RWPE2 (cell line): ENCODE measurements around the gene CD2BP2.

Experiments
- ATAC-seq: fragments of 200-7000 bp; cut with Tn5 transposase; 3 replicates; pipeline ENCODE4 v1.9.1; 2021; ENCODE audit warnings: low read depth
- DNase-seq: peaks from one replicate; pipeline ENCODE4 v3.0.0-alpha.2; 2020; ENCODE audit warnings: low spot score
- H3K27ac ChIP-seq: fragments of 450-650 bp; 2 replicates; pipeline ENCODE4 v1.5.1; 2017; ENCODE audit warnings: mild to moderate bottlenecking; ENCODE audit not compliant: poor library complexity, severe bottlenecking
- H3K27me3 ChIP-seq: fragments of 250-450 bp; sonication (Bioruptor Pico); 2 replicates; pipeline ENCODE4 v1.5.1; 2021; ENCODE audit warnings: mild to moderate bottlenecking, moderate library complexity; ENCODE audit not compliant: insufficient read depth, poor library complexity, severe bottlenecking
- H3K36me3 ChIP-seq: fragments of 250-450 bp; sonication (Bioruptor Pico); 2 replicates; pipeline ENCODE4 v1.5.1; 2020; ENCODE audit warnings: low read depth, mild to moderate bottlenecking, moderate library complexity
- H3K4me1 ChIP-seq: fragments of 250-450 bp; sonication (Bioruptor Pico); 2 replicates; pipeline ENCODE4 v1.5.1; 2021; ENCODE audit warnings: mild to moderate bottlenecking, moderate library complexity; ENCODE audit not compliant: insufficient read depth, poor library complexity, severe bottlenecking
- H3K4me3 ChIP-seq: fragments of 250-450 bp; sonication (Bioruptor Pico); 2 replicates; pipeline ENCODE4 v1.5.1; 2021; ENCODE audit warnings: mild to moderate bottlenecking, moderate library complexity; ENCODE audit not compliant: severe bottlenecking
- H3K9me3 ChIP-seq: fragments of 250-450 bp; sonication (Bioruptor Pico); 2 replicates; pipeline ENCODE4 v1.5.1; 2021; ENCODE audit warnings: mild to moderate bottlenecking, moderate library complexity; ENCODE audit not compliant: severe bottlenecking
- TF ChIP-seq, protein P1 (sequence below): fragments of 450-650 bp; IDR thresholded peaks from one replicate; pipeline ENCODE4 v1.5.1; 2017; ENCODE audit warnings: mild to moderate bottlenecking, moderate library complexity; ENCODE audit not compliant: poor library complexity, severe bottlenecking

CD2BP2 gene

DNA sequence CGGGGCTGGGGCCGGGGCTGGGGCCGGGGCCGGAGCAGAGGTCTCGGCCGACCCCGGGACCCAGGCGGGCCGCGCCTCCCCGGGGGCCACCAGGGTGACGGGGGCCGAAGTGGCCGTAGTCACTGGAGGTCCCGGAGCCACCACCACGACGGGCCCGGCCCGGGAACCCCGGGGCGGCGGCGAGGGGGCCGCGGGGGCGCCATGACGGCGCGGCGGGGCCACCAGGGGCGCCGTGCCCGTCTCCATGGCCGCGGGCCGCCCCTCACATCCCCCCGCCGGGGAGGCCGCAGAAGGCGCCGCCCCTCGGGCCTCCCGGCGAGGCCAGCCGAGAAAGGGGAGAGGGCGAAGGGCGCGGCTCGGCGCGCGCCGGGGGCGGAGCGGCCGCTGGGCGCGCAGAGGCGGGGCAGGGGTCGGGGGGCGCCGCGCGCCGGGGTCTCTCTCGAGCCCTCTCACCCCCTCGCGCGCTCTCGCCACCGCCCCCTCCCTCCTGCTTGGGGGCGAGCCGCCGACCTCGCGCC, 14.9 kb upstream of the CD2BP2 start:
- ATAC-seq (no peak), DNase-seq (no peak)
- Histone ChIP-seq H3K27ac (peak overlapping the region; percentile 70), H3K9me3 (no peaks in the 10 kb centered on the region), H3K4me3 (peak overlapping the region; percentile 92), H3K27me3 (no peaks in the 10 kb centered on the region), H3K36me3 (peaks cover 29% of the 10 kb centered on the region), H3K4me1 (no peaks in the 10 kb centered on the region)
- TF ChIP-seq, protein P1, sequence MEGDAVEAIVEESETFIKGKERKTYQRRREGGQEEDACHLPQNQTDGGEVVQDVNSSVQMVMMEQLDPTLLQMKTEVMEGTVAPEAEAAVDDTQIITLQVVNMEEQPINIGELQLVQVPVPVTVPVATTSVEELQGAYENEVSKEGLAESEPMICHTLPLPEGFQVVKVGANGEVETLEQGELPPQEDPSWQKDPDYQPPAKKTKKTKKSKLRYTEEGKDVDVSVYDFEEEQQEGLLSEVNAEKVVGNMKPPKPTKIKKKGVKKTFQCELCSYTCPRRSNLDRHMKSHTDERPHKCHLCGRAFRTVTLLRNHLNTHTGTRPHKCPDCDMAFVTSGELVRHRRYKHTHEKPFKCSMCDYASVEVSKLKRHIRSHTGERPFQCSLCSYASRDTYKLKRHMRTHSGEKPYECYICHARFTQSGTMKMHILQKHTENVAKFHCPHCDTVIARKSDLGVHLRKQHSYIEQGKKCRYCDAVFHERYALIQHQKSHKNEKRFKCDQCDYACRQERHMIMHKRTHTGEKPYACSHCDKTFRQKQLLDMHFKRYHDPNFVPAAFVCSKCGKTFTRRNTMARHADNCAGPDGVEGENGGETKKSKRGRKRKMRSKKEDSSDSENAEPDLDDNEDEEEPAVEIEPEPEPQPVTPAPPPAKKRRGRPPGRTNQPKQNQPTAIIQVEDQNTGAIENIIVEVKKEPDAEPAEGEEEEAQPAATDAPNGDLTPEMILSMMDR, result peak; percentile 19

DNA sequence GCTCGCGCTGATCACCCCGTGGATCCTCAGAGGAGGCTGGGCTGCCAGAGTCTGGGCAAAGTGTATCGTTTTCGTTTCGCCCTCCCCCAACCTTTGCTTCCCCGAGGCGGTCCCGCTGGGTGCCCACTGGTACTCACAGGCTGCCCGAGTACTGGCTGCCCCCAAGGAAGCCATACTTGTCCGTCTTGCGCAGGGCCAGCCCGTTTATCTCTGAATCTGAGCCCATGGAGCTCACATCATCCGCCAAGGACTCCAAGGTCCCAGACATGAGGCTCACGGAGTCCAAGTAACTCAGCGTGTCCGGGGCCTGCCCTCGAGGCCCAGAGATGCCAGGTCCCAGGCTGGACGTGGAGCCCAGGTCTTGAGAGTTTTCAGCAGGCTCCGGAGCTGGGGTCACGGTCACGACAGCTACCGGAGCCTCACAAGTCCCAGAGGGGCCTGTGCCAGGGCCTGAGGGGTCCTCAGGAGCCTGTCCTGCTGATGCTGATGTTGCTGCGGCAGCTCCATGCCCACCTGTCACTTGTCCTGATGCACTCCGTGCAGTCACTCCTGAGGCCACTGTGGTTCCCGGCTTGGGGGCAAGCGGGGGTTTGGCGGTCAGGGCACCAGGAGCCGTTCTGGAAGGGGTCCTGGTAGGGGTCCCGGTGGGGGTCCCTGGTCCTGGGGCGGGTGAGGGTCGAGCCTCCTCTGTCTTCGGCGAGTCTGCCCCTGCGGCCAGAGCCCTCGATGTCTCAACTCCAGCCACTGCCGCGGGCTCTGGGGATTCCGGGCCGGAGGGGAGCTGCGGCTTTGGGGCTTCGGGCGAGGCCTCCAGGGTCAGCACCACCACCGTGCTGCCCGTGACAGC, 14.2 kb upstream of the CD2BP2 start:
- H3K36me3 ChIP-seq, result peaks cover 35% of the 10 kb centered on the region
- peak overlapping the region; percentile 70 for H3K27ac ChIP-seq
- peak overlapping the region; percentile 92 for H3K4me3 ChIP-seq
- H3K27me3 ChIP-seq, result no peaks in the 10 kb centered on the region
- TF ChIP-seq, protein P1, result no peak
- H3K4me1 ChIP-seq, result no peaks in the 10 kb centered on the region
- no peak for DNase-seq
- no peak for ATAC-seq
- no peaks in the 10 kb centered on the region for H3K9me3 ChIP-seq

DNA sequence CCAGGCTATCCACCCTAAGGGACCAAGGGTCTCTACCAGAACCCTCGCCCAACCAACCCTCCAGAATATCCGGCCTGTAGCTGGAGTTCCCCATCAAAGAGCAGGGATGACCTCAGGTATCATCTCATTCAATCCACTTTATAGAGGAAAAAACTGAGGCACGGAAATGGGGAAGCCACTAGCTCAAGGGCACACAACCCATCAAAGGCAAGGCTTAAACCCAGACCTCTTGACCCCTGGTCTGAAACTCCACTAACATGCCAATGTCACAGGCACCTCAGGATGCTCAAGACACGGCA, 13.6 kb upstream of the CD2BP2 start:
- H3K27ac ChIP-seq, result peak overlapping the region; percentile 70
- H3K27me3 ChIP-seq, result no peaks in the 10 kb centered on the region
- H3K4me3 ChIP-seq, result peak overlapping the region; percentile 92
- no peaks in the 10 kb centered on the region for H3K9me3 ChIP-seq
- peaks cover 41% of the 10 kb centered on the region for H3K36me3 ChIP-seq
- TF ChIP-seq, protein P1, result no peak
- DNase-seq (no peak), ATAC-seq (no peak)
- no peaks in the 10 kb centered on the region for H3K4me1 ChIP-seq

DNA sequence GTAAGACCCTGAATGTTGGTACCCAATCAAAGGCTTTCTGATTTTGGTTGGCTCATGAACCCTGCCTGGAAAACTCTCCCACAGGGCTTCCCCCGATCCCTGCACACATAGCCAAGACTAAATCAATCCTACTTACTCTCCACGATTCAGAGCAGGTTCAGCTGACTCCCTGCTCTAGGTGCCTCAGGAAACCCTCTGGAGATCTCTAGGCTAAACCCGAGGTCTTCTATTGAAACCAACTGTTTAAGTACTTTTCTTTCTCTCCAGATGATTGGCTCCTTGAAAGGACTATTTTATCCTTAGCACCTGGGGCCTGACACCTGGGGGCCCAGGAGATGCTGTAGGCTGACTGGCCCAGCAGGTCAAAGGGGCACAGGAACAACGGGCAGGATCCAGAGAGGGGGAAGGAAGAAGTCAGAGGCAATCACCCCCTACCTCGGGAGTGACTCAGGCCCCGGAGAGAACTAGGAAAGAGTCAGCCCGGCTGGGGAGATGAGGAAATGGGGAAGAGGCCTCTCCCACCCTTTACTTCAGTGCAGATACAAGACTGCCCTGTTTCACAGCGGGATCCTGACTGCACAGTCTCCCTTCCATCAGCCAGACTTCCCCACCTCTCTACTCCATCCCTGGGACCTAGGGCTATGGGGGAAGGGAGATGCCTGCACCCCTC, 13.1 kb upstream of the CD2BP2 start:
- peak; percentile 14; the same call in 1 of the 3 replicates for ATAC-seq
- Histone ChIP-seq H3K27ac (peak overlapping the region; percentile 70), H3K4me3 (peak overlapping the region; percentile 92), H3K27me3 (no peaks in the 10 kb centered on the region), H3K4me1 (no peaks in the 10 kb centered on the region), H3K9me3 (no peaks in the 10 kb centered on the region), H3K36me3 (peaks cover 46% of the 10 kb centered on the region)
- DNase-seq, result no peak
- TF ChIP-seq, protein P1, result no peak
